Kidney capillary endothelial cell (primary cell): Measurements from ENCODE around the gene NAA50.

ENCODE experiments used
- DNase-seq: peaks from one replicate; pipeline ENCODE4 v3.0.0-alpha.2; 2018; ENCODE audit warnings: low spot score

Gene NAA50

GRCh38 chr3:113685956-113686721 lies 59.9 kb downstream of the NAA50 start:
- DNase-seq, result no peak

- DNase-seq, result no peak
Measured at GRCh38 chr3:113685124-113685523, 60.9 kb downstream of the NAA50 start.

DNA sequence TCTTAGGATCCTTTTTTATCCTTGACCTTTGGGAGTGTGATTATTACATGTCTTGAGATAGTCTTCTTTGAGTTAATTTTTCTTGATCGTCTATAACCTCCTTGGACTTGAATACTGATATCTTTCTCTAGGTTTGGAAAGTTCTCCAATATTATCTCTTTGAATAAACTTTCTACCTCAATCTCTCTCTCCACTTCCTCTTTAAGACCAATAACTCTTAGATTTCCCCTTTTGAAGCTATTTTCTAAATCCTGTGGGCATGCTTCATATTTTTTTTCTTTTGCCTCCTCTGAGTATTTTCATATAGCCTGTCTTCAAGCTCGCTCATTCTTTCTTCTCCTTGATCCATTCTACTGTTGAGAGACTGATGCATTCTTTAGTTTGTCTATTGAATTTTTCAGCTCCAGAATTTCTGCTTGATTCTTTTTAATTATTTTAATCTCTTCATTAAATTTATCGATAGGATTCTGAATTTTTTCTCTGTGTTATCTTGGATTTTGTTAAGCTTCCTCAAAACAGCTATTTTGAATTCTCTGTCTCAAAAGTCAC lies 61.7 kb downstream of the NAA50 start:
- DNase-seq, result no peak

- DNase-seq, result no peak
Measured at GRCh38 chr3:113678773-113679172, 67.3 kb downstream of the NAA50 start.

DNA sequence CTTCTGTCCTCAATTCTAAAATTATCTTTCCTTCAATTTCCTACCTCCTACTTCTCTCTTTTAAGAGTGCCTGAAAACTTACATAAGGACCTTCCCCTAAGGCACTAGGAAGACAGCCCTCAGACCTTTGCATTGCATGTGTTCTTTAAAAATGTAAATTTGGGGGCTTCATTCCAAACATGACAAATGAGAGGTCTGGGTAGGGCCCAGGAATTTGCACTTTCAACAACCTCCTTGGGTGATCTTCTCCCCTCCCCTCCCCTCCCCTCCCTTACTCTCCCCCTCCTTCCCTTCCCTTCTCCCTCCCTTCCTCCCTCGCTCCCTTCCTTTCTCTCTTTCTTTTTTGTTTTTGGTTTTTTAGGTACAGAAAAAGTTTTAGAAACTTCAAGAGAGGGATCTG lies 68.3 kb downstream of the NAA50 start:
- DNase-seq, result no peak

GRCh38 chr3:113676261-113676660 lies 69.8 kb downstream of the NAA50 start:
- no peak for DNase-seq

DNA sequence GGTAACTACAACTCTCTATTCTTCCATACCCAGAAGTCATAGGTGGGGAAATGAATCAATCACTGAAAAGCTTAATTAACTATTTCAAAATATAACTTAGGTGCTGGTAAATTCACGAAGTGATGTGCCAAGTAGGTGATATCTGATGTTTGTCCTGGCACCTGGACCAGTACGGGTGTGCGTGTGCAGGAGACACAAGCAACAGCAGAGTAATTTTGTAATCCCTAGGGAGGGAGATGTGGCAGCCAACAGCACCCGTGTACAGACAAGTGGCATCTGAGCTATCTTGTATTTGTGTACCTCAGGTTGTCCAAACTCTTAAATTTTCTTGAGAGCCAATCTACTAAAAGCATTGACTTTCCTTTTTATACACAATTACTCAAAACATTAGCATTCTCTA lies 72.5 kb downstream of the NAA50 start:
- DNase-seq, result no peak

DNA sequence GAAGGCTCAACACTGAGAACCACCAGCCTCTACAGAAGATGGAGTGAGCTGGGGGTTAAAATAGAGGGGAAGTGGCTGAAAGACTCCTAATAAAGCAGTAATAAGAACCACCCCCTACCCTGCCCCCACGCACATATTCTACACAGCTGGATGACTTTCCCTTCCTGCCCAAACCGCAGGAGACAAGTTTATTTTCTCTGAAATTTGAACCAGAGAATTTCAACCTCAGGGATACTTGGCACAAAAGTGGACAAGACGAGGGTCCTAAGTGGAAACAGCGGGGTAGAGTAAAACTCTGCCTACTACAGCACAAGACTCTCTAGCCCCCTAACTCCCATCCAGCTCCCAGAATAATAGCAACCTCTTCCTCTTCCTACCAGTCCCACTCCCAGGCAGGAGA lies 78.0 kb downstream of the NAA50 start:
- DNase-seq, result no peak
